Immature natural killer cell (primary cell): ENCODE measurements around the gene FZD7. TPM values are rescaled to one million over a fixed set of nuclear protein-coding genes. Genes with fewer than 3 reads are reported as not detected.

Experiments
- DNase-seq, 3 donors: peaks; one replicate each; pipeline ENCODE4 v3.0.0; 2022; ENCODE audit warnings: mixed read lengths in 1 of 3
- H3K27ac Mint-ChIP-seq, 6 donors: one replicate each; pipeline ENCODE4 v1.8.0; 2020; ENCODE audit warnings: mixed read lengths in 6 of 6, mild to moderate bottlenecking in 5 of 6, inconsistent platforms in 4 of 6, moderate library complexity in 3 of 6
- H3K27me3 Mint-ChIP-seq, 3 donors: one replicate each; pipeline ENCODE4 v1.8.0; 2020 to 2021; ENCODE audit warnings: low read depth in 3 of 3, mild to moderate bottlenecking in 3 of 3, mixed read lengths in 3 of 3, moderate library complexity in 3 of 3, inconsistent platforms in 1 of 3
- H3K36me3 Mint-ChIP-seq, 3 donors: one replicate each; pipeline ENCODE4 v1.8.0; 2020; ENCODE audit warnings: mixed read lengths in 3 of 3, inconsistent platforms in 2 of 3, mild to moderate bottlenecking in 2 of 3
- H3K4me1 Mint-ChIP-seq, 2 donors: one replicate each; pipeline ENCODE4 v1.8.0; 2020; ENCODE audit warnings: inconsistent platforms in 2 of 2, mild to moderate bottlenecking in 2 of 2, mixed read lengths in 2 of 2, moderate library complexity in 1 of 2
- H3K4me3 Mint-ChIP-seq, 5 donors: one replicate each; pipeline ENCODE4 v1.8.0; 2020; ENCODE audit warnings: mild to moderate bottlenecking in 5 of 5, mixed read lengths in 5 of 5, inconsistent platforms in 3 of 5, moderate library complexity in 3 of 5
- H3K9me3 Mint-ChIP-seq, 6 donors: one replicate each; pipeline ENCODE4 v1.8.0; 2020; ENCODE audit warnings: mild to moderate bottlenecking in 6 of 6, mixed read lengths in 6 of 6, inconsistent platforms in 4 of 6, moderate library complexity in 3 of 6
- polyA plus RNA-seq, 3 donors: library from polyadenylated mRNA; unstranded; fragments of 300-500 nt; fragmentation: Illumina TruSeq; gene quantifications; one replicate each; pipeline ENCODE4 v1.2.3, GENCODE V29; 2021

The FZD7 gene
- polyA plus RNA-seq, 3 donors from 2014 or later: 0.31 TPM; not detected in 2

DNA sequence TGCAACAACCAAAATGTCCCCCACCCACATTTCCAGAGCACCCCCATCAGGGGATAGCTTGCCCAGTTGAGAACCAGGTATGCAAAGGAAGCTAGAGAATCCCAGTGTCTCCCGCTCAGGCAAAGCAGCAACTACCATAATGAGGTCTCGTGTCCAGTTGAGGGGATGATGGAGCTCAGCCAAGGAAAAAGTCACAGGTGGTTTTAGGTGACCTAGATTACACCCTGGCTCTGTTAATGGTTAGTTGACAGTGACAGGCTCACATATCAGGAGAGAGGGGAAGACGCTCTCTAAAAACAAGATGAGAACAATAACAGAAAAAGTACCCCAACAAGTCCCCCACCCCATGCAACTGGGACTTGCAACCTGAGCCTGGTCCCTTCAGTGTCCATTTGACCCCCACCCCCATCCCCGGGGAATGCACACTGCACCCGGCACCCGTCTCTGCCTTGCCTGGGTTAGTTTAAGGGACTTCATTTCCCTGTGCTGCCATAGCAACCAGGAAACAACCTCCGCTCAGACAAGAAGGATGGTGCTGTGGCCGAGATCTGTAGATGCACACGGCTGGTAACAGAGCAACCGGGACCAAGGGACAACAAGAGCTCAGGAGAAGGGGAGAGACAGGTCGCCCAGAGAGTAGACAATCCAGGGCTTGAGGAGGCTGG, 39.2 kb downstream of the FZD7 start, which contains the start of gene KIAA2012:
TSS of gene KIAA2012 (plus strand) at position 519 of the 665 bp plus-strand sequence. CDS start 373 bp downstream, outside the sequence.
- no peak for DNase-seq
- H3K27ac Mint-ChIP-seq: no peak within 1 kb of the TSS
- no peaks in the 10 kb centered on the region for H3K36me3 Mint-ChIP-seq
- no peaks in the 10 kb centered on the region for H3K9me3 Mint-ChIP-seq
- H3K4me1 Mint-ChIP-seq: no peaks in the 10 kb centered on the region
- H3K4me3 Mint-ChIP-seq: no peak within 1 kb of the TSS
- peaks cover 0 to 12% (median 0%) of the 10 kb centered on the region in 3 donors for H3K27me3 Mint-ChIP-seq

DNA sequence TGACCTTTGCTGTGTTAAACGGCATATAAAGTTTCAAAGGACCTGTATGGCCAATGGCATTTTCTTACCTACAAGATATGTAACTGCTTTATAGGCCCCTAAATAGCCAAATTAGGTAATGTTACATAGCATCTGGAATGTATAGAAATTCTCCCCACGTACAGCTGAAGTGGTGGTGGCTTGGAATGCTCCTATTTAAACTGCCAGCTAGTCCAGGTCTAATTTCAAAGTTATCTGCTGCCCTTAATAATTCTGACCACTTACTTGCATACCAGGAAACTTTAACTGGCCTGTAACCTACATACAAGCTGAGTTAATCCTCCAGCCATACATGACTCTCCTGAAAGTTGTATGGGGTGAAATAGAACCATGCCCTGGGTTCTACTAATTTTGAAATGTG, 40.7 kb downstream of the FZD7 start:
- no peaks in the 10 kb centered on the region for H3K9me3 Mint-ChIP-seq
- H3K36me3 Mint-ChIP-seq: no peaks in the 10 kb centered on the region
- no peak for DNase-seq
- peaks cover 0 to 7% (median 0%) of the 10 kb centered on the region in 3 donors for H3K27me3 Mint-ChIP-seq
- no peak overlapping the region for H3K27ac Mint-ChIP-seq
- H3K4me3 Mint-ChIP-seq: no peak overlapping the region
- H3K4me1 Mint-ChIP-seq: no peaks in the 10 kb centered on the region

DNA sequence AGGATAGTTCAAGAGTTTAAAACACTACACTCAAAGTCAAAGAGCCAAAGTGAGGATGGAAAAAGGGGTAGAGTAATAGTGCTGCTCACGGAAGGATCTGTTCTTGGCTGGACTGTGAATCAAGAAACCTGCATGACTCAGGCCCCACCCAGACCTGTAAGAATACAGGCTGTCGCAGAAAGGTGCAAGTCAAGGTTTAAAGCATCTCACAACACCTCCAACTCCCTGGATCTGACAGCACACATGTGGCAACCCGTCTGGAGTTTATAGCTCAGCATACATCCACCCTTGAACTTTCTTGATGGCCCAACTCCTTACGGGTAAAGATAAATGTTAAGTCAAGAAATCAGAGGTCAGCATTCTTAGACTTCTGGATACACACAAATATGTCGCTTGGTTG, 45.7 kb downstream of the FZD7 start:
- Mint-ChIP-seq H3K27ac (no peak overlapping the region), H3K27me3 (peaks cover 0 to 7% (median 0%) of the 10 kb centered on the region in 3 donors), H3K4me1 (no peaks in the 10 kb centered on the region), H3K36me3 (no peaks in the 10 kb centered on the region), H3K9me3 (no peaks in the 10 kb centered on the region), H3K4me3 (no peak overlapping the region)
- no peak for DNase-seq

DNA sequence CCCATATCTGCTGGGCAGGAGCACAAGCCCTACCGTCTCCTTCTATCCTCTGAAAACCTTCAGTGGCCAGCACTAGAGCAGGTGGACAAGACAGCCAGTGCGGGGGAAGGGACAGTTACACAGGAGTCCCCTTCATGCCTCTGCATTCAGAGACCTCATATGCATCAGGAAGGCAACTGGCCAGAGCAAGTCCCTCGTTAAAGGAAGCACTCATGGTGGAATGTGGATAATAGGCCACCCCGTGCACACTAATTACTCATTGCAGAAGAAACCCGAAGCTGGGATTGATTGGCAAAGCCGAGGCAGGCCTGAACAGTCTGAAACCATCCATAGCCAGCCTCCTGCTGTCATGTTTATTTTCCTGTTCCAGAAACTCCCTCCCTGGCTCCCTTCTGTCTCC, 50.6 kb downstream of the FZD7 start:
- H3K4me1 Mint-ChIP-seq: no peaks in the 10 kb centered on the region

More for the DNA sequence above, 50.6 kb downstream of the FZD7 start:
- Mint-ChIP-seq H3K27me3 (peaks cover 0 to 1% (median 0%) of the 10 kb centered on the region in 3 donors), H3K4me3 (no peak overlapping the region), H3K36me3 (no peaks in the 10 kb centered on the region), H3K27ac (no peak overlapping the region), H3K9me3 (no peaks in the 10 kb centered on the region)
- DNase-seq: no peak

Other genes with a start within 250 kb of the FZD7 start
- gene CDK15, start 227.3 kb upstream of the FZD7 start, polyA plus RNA-seq: not detected
- not detected for gene KIAA2012, start 39.4 kb downstream of the FZD7 start, polyA plus RNA-seq
- 100 to 1,000 TPM; 165 to 253 (median 188) TPM for gene SUMO1, start 204.7 kb downstream of the FZD7 start, polyA plus RNA-seq
- gene NOP58, start 231.9 kb downstream of the FZD7 start, polyA plus RNA-seq: 10 to 100 TPM; 42.6 to 54.7 (median 46.6) TPM